ENCODE results near the gene GLUD2.
"Not testable (repeated sequence)": the region's sequence is repeated elsewhere in the genome, so short reads cannot be mapped to it uniquely, and the experiment has no call there.

The GLUD2 gene

GRCh38 chrX:121047441-121048419, at the start of gene GLUD2:
GLUD2 (plus strand) TSS chrX:121047610; CDS start chrX:121047685, 75 bp downstream.
- not testable (repeated sequence) for DNase-seq

GRCh38 chrX:120999413-120999812, 48.0 kb upstream of the GLUD2 start:
- DNase-seq, result no peak

GRCh38 chrX:121000589-121000988, 46.8 kb upstream of the GLUD2 start:
- no peak for DNase-seq

GRCh38 chrX:121008920-121009319, 38.5 kb upstream of the GLUD2 start:
- no peak for DNase-seq

GRCh38 chrX:121009764-121010163, 37.6 kb upstream of the GLUD2 start:
- no peak for DNase-seq

GRCh38 chrX:121010218-121010617, 37.2 kb upstream of the GLUD2 start:
- DNase-seq, result no peak

- DNase-seq, result no peak
Measured at GRCh38 chrX:121011254-121011653, 36.2 kb upstream of the GLUD2 start.

- DNase-seq, result no peak
Measured at GRCh38 chrX:121013897-121014455, 33.4 kb upstream of the GLUD2 start.

- DNase-seq, result no peak
Measured at GRCh38 chrX:121014826-121015225, 32.6 kb upstream of the GLUD2 start.

- DNase-seq, result no peak
Measured at GRCh38 chrX:121028419-121028818, 19.0 kb upstream of the GLUD2 start.

- no peak for DNase-seq
Measured at GRCh38 chrX:121030083-121030482, 17.3 kb upstream of the GLUD2 start.

GRCh38 chrX:121032531-121032930, 14.9 kb upstream of the GLUD2 start:
- no peak for DNase-seq

GRCh38 chrX:121036137-121036536, 11.3 kb upstream of the GLUD2 start:
- DNase-seq, result no peak

GRCh38 chrX:121036951-121037350, 10.5 kb upstream of the GLUD2 start:
- no peak for DNase-seq

GRCh38 chrX:121050781-121051180, 3.4 kb downstream of the GLUD2 start:
- DNase-seq, result no peak

GRCh38 chrX:121052122-121052521, 4.7 kb downstream of the GLUD2 start:
- no peak for DNase-seq

- no peak for DNase-seq
Measured at GRCh38 chrX:121062289-121062688, 14.9 kb downstream of the GLUD2 start.

GRCh38 chrX:121064579-121064978, 17.2 kb downstream of the GLUD2 start:
- no peak for DNase-seq

GRCh38 chrX:121084247-121084646, 36.8 kb downstream of the GLUD2 start:
- not testable (repeated sequence) for DNase-seq

GRCh38 chrX:121084903-121085611, 37.6 kb downstream of the GLUD2 start:
- DNase-seq, result no peak

- DNase-seq, result no peak
Measured at GRCh38 chrX:121085612-121086010, 38.2 kb downstream of the GLUD2 start.

- no peak for DNase-seq
Measured at GRCh38 chrX:121093011-121093410, 45.6 kb downstream of the GLUD2 start.
